ENCODE measurements around the gene CRY2. TPM values are rescaled to one million over a fixed set of nuclear protein-coding genes. Genes with fewer than 3 reads are reported as not detected.

CRY2 gene
- total and polyA plus RNA-seq, 10 donors, result 5.6 to 39.2 (median 32.6) TPM

GRCh38 chr11:45929486-45930030 is 82.3 kb downstream of the CRY2 start:
- no peaks in the 10 kb centered on the region for H3K9me3 ChIP-seq
- peak overlapping the region in 3 of 8 donors; percentile 18 to 60 (median 41) for H3K4me3 ChIP-seq
- 49 to 68% (median 61%) methylated on average over 9 to 10 of the region's 10 CpGs for whole genome bisulfite sequencing, 5 donors
- intact Hi-C loops (cut with DNase I; ENCODE audit: low total_unique reads), result no loop called here
- peaks cover 0 to 46% (median 22%) of the 10 kb centered on the region in 6 donors for H3K36me3 ChIP-seq
- H3K27ac ChIP-seq, result peak overlapping the region; percentile 46 to 86 (median 74)
- H3K4me1 ChIP-seq, result peaks cover 14 to 80% (median 51%) of the 10 kb centered on the region in 6 donors
- H3K27me3 ChIP-seq (replicated peaks in 1 of 7), result peaks cover 0 to 15% (median 0%) of the 10 kb centered on the region in 7 donors
- DNase-seq, result peak; percentile 81
- TF ChIP-seq POLR2A (IDR thresholded peaks at IDR 0.05), result no peak
- no peak for TF ChIP-seq POLR2AphosphoS5 (IDR thresholded peaks at IDR 0.05)
- no peak for TF ChIP-seq CTCF (IDR thresholded peaks at IDR 0.05 in 8 of 11, conservative IDR thresholded peaks at IDR 0.05 in 3 of 11)

GRCh38 chr11:45930031-45930794 is 82.9 kb downstream of the CRY2 start:
- H3K4me3 ChIP-seq, result peak overlapping the region in 5 of 8 donors; percentile 10 to 60 (median 30)
- H3K27ac ChIP-seq, result peak overlapping the region in 7 of 8 donors; percentile 46 to 86 (median 77)
- no peaks in the 10 kb centered on the region for H3K9me3 ChIP-seq
- peaks cover 17 to 84% (median 57%) of the 10 kb centered on the region in 6 donors for H3K4me1 ChIP-seq
- TF ChIP-seq POLR2AphosphoS5 (IDR thresholded peaks at IDR 0.05) (peak; percentile 92 to 96 (median 93)), CTCF (IDR thresholded peaks at IDR 0.05 in 8 of 11, conservative IDR thresholded peaks at IDR 0.05 in 3 of 11) (no peak), POLR2A (IDR thresholded peaks at IDR 0.05) (no peak)
- intact Hi-C loops (cut with DNase I; ENCODE audit: low total_unique reads), result no loop called here
- peaks cover 0 to 10% (median 0%) of the 10 kb centered on the region in 7 donors for H3K27me3 ChIP-seq (replicated peaks in 1 of 7)
- H3K36me3 ChIP-seq, result peaks cover 0 to 53% (median 28%) of the 10 kb centered on the region in 6 donors
- DNase-seq, result peak; percentile 95
- 44 to 56% (median 51%) methylated on average over 11 to 14 of the region's 14 CpGs for WGBS, 5 donors

GRCh38 chr11:45930951-45931570 is 83.8 kb downstream of the CRY2 start:
- peaks cover 0 to 2% (median 0%) of the 10 kb centered on the region in 7 donors for H3K27me3 ChIP-seq (replicated peaks in 1 of 7)
- TF ChIP-seq POLR2A (IDR thresholded peaks at IDR 0.05) (no peak), POLR2AphosphoS5 (IDR thresholded peaks at IDR 0.05) (no peak), CTCF (IDR thresholded peaks at IDR 0.05 in 8 of 11, conservative IDR thresholded peaks at IDR 0.05 in 3 of 11) (no peak)
- 76 to 85% (median 81%) methylated on average over 7 to 8 of the region's 8 CpGs for WGBS, 5 donors
- H3K27ac ChIP-seq, result peak overlapping the region in 6 of 8 donors; percentile 14 to 86 (median 78)
- H3K4me3 ChIP-seq, result peak overlapping the region in 5 of 8 donors; percentile 10 to 60 (median 30)
- peaks cover 0 to 61% (median 37%) of the 10 kb centered on the region in 6 donors for H3K36me3 ChIP-seq
- H3K9me3 ChIP-seq, result no peaks in the 10 kb centered on the region
- DNase-seq, result peak; percentile 72
- peaks cover 17 to 93% (median 64%) of the 10 kb centered on the region in 6 donors for H3K4me1 ChIP-seq
- intact Hi-C loops (cut with DNase I; ENCODE audit: low total_unique reads), result no loop called here

All from spleen (tissue), 11 donors.